ENCODE results near the gene SIDT2.

Gene SIDT2

GRCh38 chr11:117228091-117228490 lies 49.5 kb downstream of the SIDT2 start:
- Mint-ChIP-seq H3K36me3 (ENCODE audit: low read depth) (peaks cover 59% of the 10 kb centered on the region), H3K27ac (peak overlapping the region; percentile 33), H3K9me3 (no peaks in the 10 kb centered on the region), H3K4me1 (ENCODE audit: low read depth) (peaks cover 42% of the 10 kb centered on the region), H3K4me3 (no peak overlapping the region), H3K27me3 (no peaks in the 10 kb centered on the region)

- peak overlapping the region; percentile 97 for H3K27ac Mint-ChIP-seq
- peaks cover 52% of the 10 kb centered on the region for H3K36me3 Mint-ChIP-seq (ENCODE audit: low read depth)
- H3K4me3 Mint-ChIP-seq = peak overlapping the region; percentile 96
- peaks cover 55% of the 10 kb centered on the region for H3K4me1 Mint-ChIP-seq (ENCODE audit: low read depth)
- H3K9me3 Mint-ChIP-seq = no peaks in the 10 kb centered on the region
- no peaks in the 10 kb centered on the region for H3K27me3 Mint-ChIP-seq
Measured at GRCh38 chr11:117229411-117229810, 50.9 kb downstream of the SIDT2 start.

GRCh38 chr11:117229931-117230285 lies 51.4 kb downstream of the SIDT2 start:
- Mint-ChIP-seq H3K9me3 (no peaks in the 10 kb centered on the region), H3K27me3 (no peaks in the 10 kb centered on the region), H3K27ac (peak overlapping the region; percentile 97), H3K4me3 (peak overlapping the region; percentile 96), H3K36me3 (ENCODE audit: low read depth) (peaks cover 47% of the 10 kb centered on the region), H3K4me1 (ENCODE audit: low read depth) (peaks cover 56% of the 10 kb centered on the region)

GRCh38 chr11:117230286-117230961 lies 51.9 kb downstream of the SIDT2 start:
- peaks cover 43% of the 10 kb centered on the region for H3K36me3 Mint-ChIP-seq (ENCODE audit: low read depth)
- H3K4me1 Mint-ChIP-seq (ENCODE audit: low read depth) = peaks cover 56% of the 10 kb centered on the region
- H3K4me3 Mint-ChIP-seq = peak overlapping the region; percentile 96
- H3K27me3 Mint-ChIP-seq = no peaks in the 10 kb centered on the region
- no peaks in the 10 kb centered on the region for H3K9me3 Mint-ChIP-seq
- peak overlapping the region; percentile 97 for H3K27ac Mint-ChIP-seq

- Mint-ChIP-seq H3K27me3 (no peaks in the 10 kb centered on the region), H3K36me3 (ENCODE audit: low read depth) (peaks cover 41% of the 10 kb centered on the region), H3K4me1 (ENCODE audit: low read depth) (peaks cover 56% of the 10 kb centered on the region), H3K9me3 (no peaks in the 10 kb centered on the region), H3K4me3 (peak overlapping the region; percentile 96), H3K27ac (peak overlapping the region; percentile 97)
Measured at GRCh38 chr11:117230999-117231841, 52.7 kb downstream of the SIDT2 start.

- Mint-ChIP-seq H3K27me3 (no peaks in the 10 kb centered on the region), H3K27ac (peak within 1 kb of the TSS; percentile 100), H3K9me3 (no peaks in the 10 kb centered on the region), H3K4me3 (peak within 1 kb of the TSS; percentile 96), H3K36me3 (ENCODE audit: low read depth) (peaks cover 36% of the 10 kb centered on the region), H3K4me1 (ENCODE audit: low read depth) (peaks cover 52% of the 10 kb centered on the region)
Measured at GRCh38 chr11:117231842-117232091, 53.2 kb downstream of the SIDT2 start, which contains the start of gene PCSK7. Gene PCSK7 (minus strand): TSS chr11:117232073. CDS start chr11:117229844, 2,229 bp downstream.

- H3K4me1 Mint-ChIP-seq (ENCODE audit: low read depth) = peaks cover 48% of the 10 kb centered on the region
- H3K27ac Mint-ChIP-seq = peak within 1 kb of the TSS; percentile 100
- no peaks in the 10 kb centered on the region for H3K9me3 Mint-ChIP-seq
- peak within 1 kb of the TSS; percentile 96 for H3K4me3 Mint-ChIP-seq
- peaks cover 31% of the 10 kb centered on the region for H3K36me3 Mint-ChIP-seq (ENCODE audit: low read depth)
- no peaks in the 10 kb centered on the region for H3K27me3 Mint-ChIP-seq
Measured at GRCh38 chr11:117232092-117232878, 53.7 kb downstream of the SIDT2 start, which contains the start of gene RNF214. Gene RNF214 (plus strand): TSS chr11:117232671. CDS start chr11:117234273, 1,602 bp downstream.

- H3K27ac Mint-ChIP-seq = peak overlapping the region; percentile 85
- no peaks in the 10 kb centered on the region for H3K27me3 Mint-ChIP-seq
- no peaks in the 10 kb centered on the region for H3K9me3 Mint-ChIP-seq
- peak overlapping the region; percentile 86 for H3K4me3 Mint-ChIP-seq
- H3K36me3 Mint-ChIP-seq (ENCODE audit: low read depth) = peaks cover 25% of the 10 kb centered on the region
- peaks cover 44% of the 10 kb centered on the region for H3K4me1 Mint-ChIP-seq (ENCODE audit: low read depth)
Measured at GRCh38 chr11:117232911-117233409, 54.4 kb downstream of the SIDT2 start.

- Mint-ChIP-seq H3K36me3 (ENCODE audit: low read depth) (peaks cover 26% of the 10 kb centered on the region), H3K4me3 (no peak overlapping the region), H3K27me3 (no peaks in the 10 kb centered on the region), H3K4me1 (ENCODE audit: low read depth) (peaks cover 12% of the 10 kb centered on the region), H3K27ac (no peak overlapping the region), H3K9me3 (no peaks in the 10 kb centered on the region)
Measured at GRCh38 chr11:117238221-117238620, 59.7 kb downstream of the SIDT2 start.

- H3K27ac Mint-ChIP-seq = no peak overlapping the region
- peaks cover 2% of the 10 kb centered on the region for H3K4me1 Mint-ChIP-seq (ENCODE audit: low read depth)
- H3K4me3 Mint-ChIP-seq = no peak overlapping the region
- H3K36me3 Mint-ChIP-seq (ENCODE audit: low read depth) = peaks cover 30% of the 10 kb centered on the region
- no peaks in the 10 kb centered on the region for H3K9me3 Mint-ChIP-seq
- H3K27me3 Mint-ChIP-seq = no peaks in the 10 kb centered on the region
Measured at GRCh38 chr11:117239295-117239694, 60.8 kb downstream of the SIDT2 start.
